SH-SY5Y (cell line): ENCODE measurements around the gene PRODH2.

Source experiments
- GATA2 ChIP-seq: IDR thresholded peaks from 2 replicates; pipeline ENCODE4 v1.6.1; 2011; ENCODE audit warnings: mild to moderate bottlenecking, low read depth, low read length
- GATA3 ChIP-seq: IDR thresholded peaks from 2 replicates; pipeline ENCODE4 v1.6.1; 2011; ENCODE audit warnings: low read depth, mild to moderate bottlenecking, low read length, moderate library complexity

Gene PRODH2

GRCh38 chr19:35822579-35822978 is 9.9 kb upstream of the PRODH2 start:
- TF ChIP-seq GATA2 (no peak), GATA3 (no peak)

- TF ChIP-seq GATA3 (no peak), GATA2 (no peak)
Measured at GRCh38 chr19:35818445-35818844, 5.8 kb upstream of the PRODH2 start.

- TF ChIP-seq GATA3 (no peak), GATA2 (no peak)
Measured at GRCh38 chr19:35816846-35817245, 4.2 kb upstream of the PRODH2 start.

- TF ChIP-seq GATA2 (no peak), GATA3 (no peak)
Measured at GRCh38 chr19:35816262-35816661, 3.6 kb upstream of the PRODH2 start.

- TF ChIP-seq GATA3: no peak
- TF ChIP-seq GATA2: no peak
Measured at GRCh38 chr19:35813043-35813890, 622 bp upstream of the PRODH2 start.

GRCh38 chr19:35811317-35812219 is 1.1 kb downstream of the PRODH2 start:
- TF ChIP-seq GATA2 (no peak), GATA3 (no peak)

GRCh38 chr19:35807633-35808032 is 5.0 kb downstream of the PRODH2 start:
- TF ChIP-seq GATA2 (no peak), GATA3 (no peak)

DNA sequence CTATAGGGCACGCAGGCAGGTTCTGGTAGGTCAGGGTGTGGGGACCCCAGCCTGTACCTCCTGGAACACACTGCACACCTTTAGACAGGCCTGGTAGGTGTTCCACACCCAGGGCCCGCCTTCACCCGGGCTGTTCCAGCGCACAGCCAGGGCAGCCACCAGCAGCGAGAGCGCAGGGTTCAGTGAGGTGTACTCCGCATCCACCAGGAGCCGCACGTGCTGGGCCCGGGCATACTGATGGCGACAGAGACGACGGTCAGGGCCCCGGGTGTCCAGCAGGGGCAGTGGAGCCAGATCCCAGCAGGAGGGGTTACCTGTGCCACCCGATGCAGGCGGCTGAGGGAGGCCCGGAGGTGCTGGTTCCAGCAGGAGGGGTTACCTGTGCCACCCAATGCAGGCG is 6.0 kb downstream of the PRODH2 start:
- TF ChIP-seq GATA2 (no peak), GATA3 (no peak)

- no peak for TF ChIP-seq GATA3
- no peak for TF ChIP-seq GATA2
Measured at GRCh38 chr19:35805526-35806102, 7.0 kb downstream of the PRODH2 start.

GRCh38 chr19:35801828-35802227 is 10.8 kb downstream of the PRODH2 start:
- TF ChIP-seq GATA3 (no peak), GATA2 (no peak)

DNA sequence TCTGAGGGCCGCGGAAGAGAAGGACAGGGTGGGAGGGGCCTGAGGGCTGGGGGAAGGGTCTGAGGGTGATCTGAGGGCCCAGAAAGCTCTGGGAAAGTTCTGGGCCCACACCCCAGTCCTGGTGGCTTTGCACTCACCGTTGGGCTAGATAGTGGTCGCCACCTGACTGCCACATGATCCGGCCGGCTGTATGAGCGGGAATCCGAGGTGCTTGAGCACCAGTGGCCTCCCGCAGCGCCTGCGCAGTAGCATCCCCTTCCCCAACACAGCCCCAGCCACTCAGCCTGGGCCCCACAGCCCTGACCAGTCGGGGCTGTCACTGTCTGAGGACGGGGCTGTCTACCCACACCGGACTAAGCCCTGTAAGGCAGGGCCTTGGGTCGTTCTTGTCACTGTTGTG is 15.0 kb downstream of the PRODH2 start:
- TF ChIP-seq GATA2: no peak
- TF ChIP-seq GATA3: no peak

DNA sequence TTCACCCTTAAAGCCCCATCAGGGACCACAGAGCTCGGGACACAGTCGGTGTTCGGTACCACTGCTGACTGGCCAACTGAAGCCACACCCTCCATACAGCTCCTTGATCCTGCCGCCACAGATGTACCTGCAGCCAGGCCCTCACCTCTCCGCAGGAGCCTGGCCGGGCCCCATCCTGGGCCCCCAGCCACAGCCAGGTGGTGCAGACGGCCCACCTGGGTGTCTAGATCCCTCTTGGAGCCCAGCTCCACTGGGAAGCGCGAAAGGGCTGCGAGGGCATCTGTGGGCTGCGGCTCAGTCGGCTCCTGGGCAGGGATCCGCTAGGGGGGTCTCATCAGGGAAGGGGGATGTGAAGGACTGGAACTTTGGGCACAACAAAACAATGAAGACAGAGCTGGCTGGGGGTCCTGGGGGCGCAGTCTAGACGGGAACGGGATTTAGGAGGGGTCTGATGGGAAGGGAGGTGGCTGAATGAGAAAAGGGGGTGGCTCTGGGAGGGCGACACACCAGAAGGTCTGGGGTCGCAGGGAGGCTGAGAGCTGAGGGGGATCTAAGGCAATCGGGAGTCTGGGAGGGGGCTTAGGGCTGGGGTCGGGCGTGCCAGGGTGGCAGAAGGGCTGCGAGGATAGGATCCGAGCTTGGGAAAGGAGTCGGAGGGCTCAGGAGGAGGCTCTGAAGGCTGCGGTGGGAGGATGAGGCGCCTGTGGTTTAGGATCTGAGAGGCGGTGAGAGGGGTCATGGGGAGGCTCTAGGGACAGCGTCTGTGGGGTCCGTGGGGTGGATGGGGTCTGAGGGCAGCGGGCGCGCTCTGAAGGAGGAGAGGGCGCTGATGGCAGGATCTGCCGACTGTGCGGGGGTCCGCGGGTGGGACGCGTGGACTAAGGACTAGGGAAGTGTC is 15.8 kb downstream of the PRODH2 start:
- TF ChIP-seq GATA2 (no peak), GATA3 (no peak)

- TF ChIP-seq GATA3 (no peak), GATA2 (no peak)
Measured at GRCh38 chr19:35793381-35794165, 19.1 kb downstream of the PRODH2 start.

DNA sequence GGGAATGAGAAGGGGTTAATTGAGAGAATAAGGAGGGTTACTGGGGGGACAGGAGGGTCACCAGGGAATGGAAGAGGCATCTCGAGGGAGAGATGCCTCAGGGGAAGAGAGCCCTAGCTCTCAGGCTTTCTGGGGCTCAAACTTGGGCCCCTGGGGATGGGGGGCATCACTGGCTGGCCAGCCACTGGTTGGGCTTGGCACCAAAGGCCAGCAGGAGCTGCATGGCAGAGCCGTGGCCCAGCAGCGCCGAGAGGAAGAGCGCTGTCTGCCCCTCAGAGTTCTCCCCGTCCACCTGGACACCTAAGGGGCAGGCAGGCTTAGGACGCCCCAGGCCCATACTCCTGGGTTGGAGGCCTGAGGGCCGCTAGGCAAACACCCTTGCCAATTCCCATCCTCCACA is 19.8 kb downstream of the PRODH2 start:
- TF ChIP-seq GATA2 (no peak), GATA3 (no peak)
